NCI-H526 (cell line): ENCODE measurements around the gene OR52N4.
"Not testable (repeated sequence)": the region's sequence is repeated elsewhere in the genome, so short reads cannot be mapped to it uniquely, and the experiment has no call there.

ENCODE experiments used
- DNase-seq, 2 experiments: peaks; one replicate each; lab custom pipeline; 2025; lab: John Stamatoyannopoulos, UW

Gene OR52N4

DNA sequence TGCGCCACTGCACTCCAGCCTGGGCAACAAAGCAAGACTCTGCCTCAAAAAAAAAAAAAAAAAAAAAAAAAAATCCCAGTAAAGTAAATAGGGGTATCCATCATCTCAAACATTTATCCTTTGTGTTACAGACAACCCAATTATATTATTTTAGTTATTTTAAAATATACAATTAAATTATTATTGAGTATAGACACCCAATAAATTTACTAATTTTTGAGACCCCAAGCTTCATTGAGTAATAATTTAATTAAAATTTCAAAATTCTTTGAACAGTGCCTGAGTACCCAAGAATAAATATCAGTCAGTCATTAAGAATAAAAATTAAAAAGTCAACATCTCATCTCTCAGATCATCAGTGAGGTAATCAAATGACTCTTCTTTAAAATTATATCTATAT lies at the start of gene OR52N4:
Gene OR52N4, plus strand, starts transcription at position 301 of the 400 bp plus-strand sequence. CDS start 498 bp downstream, outside the sequence.
- no peak for DNase-seq

DNA sequence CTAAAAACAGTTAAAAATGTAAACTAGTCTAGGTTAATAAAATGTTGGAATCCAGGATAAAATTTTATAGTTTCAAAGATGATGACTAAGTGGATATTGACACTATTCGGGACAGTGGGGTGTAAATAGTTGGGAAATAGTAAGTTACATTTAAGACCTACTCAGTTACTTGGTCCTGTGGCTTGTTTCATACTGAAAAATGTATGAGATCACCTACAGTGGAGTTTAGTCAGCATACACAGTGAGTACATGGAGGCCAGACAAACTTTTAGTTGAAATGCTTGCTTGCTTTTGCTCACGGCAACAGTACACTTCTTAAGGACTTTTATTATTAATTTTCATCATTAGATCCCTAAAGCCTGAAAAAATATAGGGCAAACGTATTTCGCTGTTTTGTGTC lies 48.4 kb upstream of the OR52N4 start:
- no peak for DNase-seq

DNA sequence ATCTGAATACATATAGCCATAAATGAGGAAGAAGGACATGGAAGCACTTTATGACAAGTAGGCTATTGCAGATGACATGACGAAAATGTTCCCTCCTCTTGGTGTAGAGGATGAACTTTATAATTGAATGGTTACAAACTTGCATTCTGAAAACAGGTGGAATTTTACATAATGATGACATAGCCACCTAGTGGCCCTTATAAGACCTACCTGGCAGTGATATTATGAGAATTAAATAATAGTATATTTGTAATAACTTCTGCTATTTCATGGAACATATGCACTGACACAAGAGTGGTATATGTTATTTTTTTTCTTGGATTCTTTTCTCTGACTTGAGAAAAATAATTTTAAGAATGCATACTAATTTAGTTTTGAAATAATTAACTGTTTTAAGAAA lies 41.5 kb upstream of the OR52N4 start:
- no peak for DNase-seq

- no peak for DNase-seq
Observed at GRCh38 chr11:5713695-5714094, 40.3 kb upstream of the OR52N4 start.

GRCh38 chr11:5716518-5716917 lies 37.5 kb upstream of the OR52N4 start:
- not testable (repeated sequence) for DNase-seq

- DNase-seq, result no peak
Observed at GRCh38 chr11:5719703-5720495, 34.1 kb upstream of the OR52N4 start.

DNA sequence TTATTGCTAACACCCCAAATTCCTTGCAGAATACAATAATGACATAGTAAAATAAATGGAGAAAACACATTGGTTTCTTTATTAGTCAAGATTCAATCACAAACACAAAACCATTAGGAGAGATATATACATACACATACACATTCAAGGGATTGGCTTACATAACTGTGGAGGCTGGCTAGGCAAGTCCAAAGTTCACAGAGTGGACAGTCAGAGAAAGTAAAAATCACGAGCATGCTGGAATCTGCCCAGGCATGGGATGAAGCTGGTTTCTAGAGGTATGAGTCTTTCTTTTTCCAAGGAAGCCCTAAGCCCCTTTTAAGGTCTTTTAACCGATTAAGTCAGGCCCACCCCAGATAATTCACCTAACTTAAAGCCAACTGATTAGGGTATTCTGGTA lies 31.4 kb upstream of the OR52N4 start:
- DNase-seq, result no peak

- no peak for DNase-seq
Observed at GRCh38 chr11:5726351-5726750, 27.7 kb upstream of the OR52N4 start.

DNA sequence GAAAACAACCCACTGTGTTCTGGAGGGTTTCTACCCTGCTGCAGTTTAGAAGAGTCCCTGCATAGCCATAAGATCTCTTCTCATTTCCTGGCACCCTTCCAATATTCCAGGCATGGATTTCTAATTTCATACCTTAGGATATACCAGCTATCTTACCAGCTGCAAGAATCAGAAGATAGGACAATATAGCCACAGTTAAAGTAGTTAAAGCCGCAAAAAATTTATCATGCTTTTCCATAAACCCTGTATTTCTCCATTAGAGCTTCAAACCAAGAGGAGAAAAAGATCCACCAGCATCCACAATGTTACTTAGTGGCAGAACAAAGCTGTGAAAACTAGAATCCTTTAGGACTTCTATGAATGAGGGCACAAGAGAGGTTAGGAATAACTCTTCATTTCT lies 26.4 kb upstream of the OR52N4 start:
- no peak for DNase-seq

DNA sequence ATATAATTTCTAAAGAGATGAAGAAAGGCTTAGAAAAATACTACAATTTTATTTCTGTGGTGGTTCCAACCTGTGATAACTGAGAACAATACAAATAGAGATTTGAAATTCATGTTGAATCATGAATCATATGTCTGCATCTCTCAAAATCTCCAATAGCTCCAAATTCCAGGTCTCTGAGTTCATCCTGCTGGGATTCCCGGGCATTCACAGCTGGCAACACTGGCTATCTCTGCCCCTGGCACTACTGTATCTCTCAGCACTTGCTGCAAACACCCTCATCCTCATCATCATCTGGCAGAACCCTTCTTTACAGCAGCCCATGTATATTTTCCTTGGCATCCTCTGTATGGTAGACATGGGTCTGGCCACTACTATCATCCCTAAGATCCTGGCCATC lies 17.6 kb upstream of the OR52N4 start, which contains the start of gene OR56B1:
Gene OR56B1, plus strand, starts transcription at position 53 of the 400 bp plus-strand sequence. Its CDS starts 69 bp downstream, at position 122.
- DNase-seq, result no peak

DNA sequence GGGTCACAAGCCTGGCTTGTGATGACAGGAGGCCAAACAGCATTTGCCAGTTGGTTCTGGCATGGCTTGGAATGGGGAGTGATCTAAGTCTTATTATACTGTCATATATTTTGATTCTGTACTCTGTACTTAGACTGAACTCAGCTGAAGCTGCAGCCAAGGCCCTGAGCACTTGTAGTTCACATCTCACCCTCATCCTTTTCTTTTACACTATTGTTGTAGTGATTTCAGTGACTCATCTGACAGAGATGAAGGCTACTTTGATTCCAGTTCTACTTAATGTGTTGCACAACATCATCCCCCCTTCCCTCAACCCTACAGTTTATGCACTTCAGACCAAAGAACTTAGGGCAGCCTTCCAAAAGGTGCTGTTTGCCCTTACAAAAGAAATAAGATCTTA lies 17.0 kb upstream of the OR52N4 start:
- no peak for DNase-seq

- no peak for DNase-seq
Observed at GRCh38 chr11:5737670-5738392, 16.2 kb upstream of the OR52N4 start.

DNA sequence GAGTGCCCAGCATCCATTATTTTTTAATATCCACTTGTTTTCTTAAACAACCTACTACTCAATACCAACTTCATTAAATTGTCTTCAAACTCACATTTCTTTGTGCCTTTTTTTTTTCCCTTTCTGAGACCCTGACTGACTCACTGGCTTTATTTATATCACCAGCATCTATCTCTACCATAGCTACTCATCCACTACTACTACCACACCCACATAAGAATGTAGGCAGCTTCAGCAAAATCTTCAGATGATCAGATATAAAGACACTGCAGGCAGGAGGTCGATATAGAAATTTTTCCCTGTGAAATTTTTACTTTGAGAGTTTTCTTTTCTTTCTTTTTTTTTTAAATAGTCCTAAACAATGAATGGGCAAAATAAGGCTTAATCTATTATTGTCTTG lies 15.6 kb upstream of the OR52N4 start:
- DNase-seq, result no peak

GRCh38 chr11:5746614-5747013 lies 7.4 kb upstream of the OR52N4 start:
- no peak for DNase-seq

DNA sequence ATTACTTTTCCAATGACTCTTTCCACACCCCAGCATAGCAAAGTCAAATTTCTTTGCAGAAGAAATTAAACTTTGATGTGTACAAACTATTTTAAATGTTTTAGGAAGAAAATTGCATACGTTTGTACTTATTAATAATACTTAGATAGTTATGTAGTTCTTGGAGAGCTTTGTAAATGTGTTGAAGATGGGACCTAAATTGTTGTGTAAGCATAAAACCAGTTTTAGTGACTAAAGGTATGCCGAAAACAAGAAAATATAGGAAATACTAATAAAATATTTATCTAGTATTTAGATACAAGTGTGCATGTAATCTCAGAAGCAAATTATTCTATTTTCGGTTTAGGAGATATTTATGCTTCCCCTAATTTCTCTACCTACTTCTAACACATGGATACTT lies 4.2 kb upstream of the OR52N4 start:
- no peak for DNase-seq

GRCh38 chr11:5767056-5767455 lies 13.0 kb downstream of the OR52N4 start:
- no peak for DNase-seq

GRCh38 chr11:5783255-5783654 lies 29.2 kb downstream of the OR52N4 start, which contains the start of gene OR52N5:
Gene OR52N5 (minus strand): TSS chr11:5783355. CDS start chr11:5778634, 4,721 bp downstream.
- DNase-seq, result no peak

- DNase-seq, result no peak
Observed at GRCh38 chr11:5791165-5791564, 37.1 kb downstream of the OR52N4 start, which contains the start of gene OR52N1. Gene OR52N1 (minus strand): TSS chr11:5791265. CDS start chr11:5788816, 2,449 bp downstream.

DNA sequence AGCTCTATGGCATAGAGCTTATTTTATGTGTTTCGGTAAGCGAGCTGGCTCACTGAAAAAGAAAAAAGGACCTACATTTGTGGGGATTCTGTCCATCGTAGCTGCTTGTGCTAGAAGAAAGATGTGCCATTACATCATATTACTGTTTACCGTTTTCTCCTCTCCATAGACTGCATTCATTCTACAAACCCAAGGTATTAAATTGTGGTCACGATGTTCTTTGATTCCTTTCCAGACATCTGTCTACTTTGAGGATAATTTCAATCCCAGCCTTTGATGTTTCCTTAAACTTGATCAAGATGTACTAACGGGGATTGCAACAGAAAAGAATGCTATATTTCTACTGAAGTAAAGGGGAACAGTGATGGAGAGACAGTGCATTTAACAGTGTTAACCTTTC lies 42.5 kb downstream of the OR52N4 start:
- DNase-seq, result no peak

DNA sequence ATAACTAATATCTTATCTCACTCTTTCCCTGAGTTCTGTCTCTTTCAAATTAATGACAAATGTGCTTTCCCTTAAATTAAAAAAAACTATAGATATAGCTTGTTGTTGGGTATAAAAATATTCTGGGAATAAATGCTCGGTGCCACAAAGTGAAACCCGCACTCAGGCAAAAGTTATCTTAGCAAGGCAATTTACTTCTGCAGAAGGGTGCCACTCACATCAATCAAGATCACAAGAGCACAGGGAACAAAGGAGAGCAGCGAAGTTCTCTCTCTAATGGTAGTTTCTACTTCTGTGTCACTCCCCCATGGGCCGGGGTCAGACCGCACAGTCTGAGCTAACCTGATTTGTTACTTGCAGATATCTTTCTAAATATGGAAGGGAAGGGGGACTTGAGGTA lies 49.9 kb downstream of the OR52N4 start:
- DNase-seq, result no peak
